Kidney (tissue), 14 donors: ENCODE data around the gene DCHS2. TPM values are rescaled to one million over a fixed set of nuclear protein-coding genes. Genes with fewer than 3 reads are reported as not detected.
A peak's percentile ranks its signal among the peaks of the same experiment; 100 is the strongest.

Experiments
- DNase-seq, 5 donors: peaks; one replicate each; pipeline ENCODE4 v3.0.0-alpha.2; 2013 to 2020
- FAIRE-seq: peaks from 2 replicates; lab custom pipeline; 2012; peaks lifted over from hg19 to GRCh38; lab: Jason Lieb, UNC
- H3K27ac ChIP-seq, 2 donors: one replicate each; pipeline ENCODE4 v1.7.0; 2013; ENCODE audit warnings: low read depth in 2 of 2, low read length in 2 of 2, inconsistent platforms in 1 of 2
- H3K27me3 ChIP-seq: one replicate; pipeline ENCODE4 v1.7.1; 2013; ENCODE audit warnings: low read length, inconsistent platforms; ENCODE audit not compliant: control insufficient read depth, insufficient read depth
- H3K36me3 ChIP-seq, 3 donors: one replicate each; pipeline versions ENCODE4 v1.7.0 to v1.7.1; 2013; ENCODE audit warnings: low read length in 3 of 3, control low read depth in 1 of 3, inconsistent platforms in 1 of 3; ENCODE audit not compliant: insufficient read depth in 3 of 3, control insufficient read depth in 2 of 3
- H3K4me1 ChIP-seq, 3 donors: one replicate each; pipeline versions ENCODE4 v1.7.0 to v1.7.1; 2013; ENCODE audit warnings: low read length in 3 of 3, inconsistent platforms in 1 of 3, low read depth in 1 of 3; ENCODE audit not compliant: control insufficient read depth in 2 of 3, insufficient read depth in 2 of 3
- H3K4me3 ChIP-seq, 3 donors: one replicate each; pipeline versions ENCODE4 v1.7.0 to v1.8.1; 2013; ENCODE audit warnings: low read length in 3 of 3, control low read depth in 1 of 3, inconsistent platforms in 1 of 3
- H3K9ac ChIP-seq, 3 donors: one replicate each; pipeline versions ENCODE4 v1.7.0 to v1.7.1; 2013; ENCODE audit warnings: low read length in 3 of 3, control low read depth in 1 of 3, inconsistent platforms in 1 of 3
- H3K9me3 ChIP-seq, 3 donors: one replicate each; pipeline versions ENCODE4 v1.7.0 to v1.7.1; 2013; ENCODE audit warnings: low read length in 3 of 3, control low read depth in 1 of 3, inconsistent platforms in 1 of 3; ENCODE audit not compliant: control insufficient read depth in 2 of 3, insufficient read depth in 1 of 3
- intact Hi-C: fragments of 100-400 bp; cut with DNase I; formaldehyde crosslinking; loops from one replicate; pipeline ENCODE4 v1.11.1; 2022
- polyA plus RNA-seq: library from polyadenylated mRNA; stranded (reverse); fragments of 350-450 nt; fragmentation: Illumina TruSeq; extraction: RNeasy Lipid Tissue Mini Kit (QIAGEN cat#74804); gene quantifications from one replicate; pipeline ENCODE4 v1.2.3, GENCODE V29; 2014; ENCODE audit warnings: low read depth, low replicate concordance; ENCODE audit not compliant: insufficient read depth
- total RNA-seq: library from RNA; stranded (reverse); fragmentation: NEBNext Ultra II Directional; extraction: Animal tissue kit (Norgen Biotek cat#: 25700); gene quantifications from one replicate; pipeline ENCODE4 v1.2.1, GENCODE V29; 2021
- TF ChIP-seq, protein P1 (sequence below): IDR thresholded peaks from 3 replicates; pipeline ENCODE4 v1.5.1; 2012; ENCODE audit warnings: mild to moderate bottlenecking, moderate library complexity, borderline replicate concordance; ENCODE audit not compliant: insufficient read depth; ENCODE audit errors: extremely low read depth
- donor health status: control.
- donor health status: control.
- donor health status: control.
- donor health status: control.
- donor health status: control.
- donor health status: DM: yes; HTN: yes; CAD: no.
- donor health status: Normal renal cell carcinoma (clear cell type).

The DCHS2 gene
- total and polyA plus RNA-seq, 2 donors from 2014 or later: 0.47 TPM; not detected in 1

DNA sequence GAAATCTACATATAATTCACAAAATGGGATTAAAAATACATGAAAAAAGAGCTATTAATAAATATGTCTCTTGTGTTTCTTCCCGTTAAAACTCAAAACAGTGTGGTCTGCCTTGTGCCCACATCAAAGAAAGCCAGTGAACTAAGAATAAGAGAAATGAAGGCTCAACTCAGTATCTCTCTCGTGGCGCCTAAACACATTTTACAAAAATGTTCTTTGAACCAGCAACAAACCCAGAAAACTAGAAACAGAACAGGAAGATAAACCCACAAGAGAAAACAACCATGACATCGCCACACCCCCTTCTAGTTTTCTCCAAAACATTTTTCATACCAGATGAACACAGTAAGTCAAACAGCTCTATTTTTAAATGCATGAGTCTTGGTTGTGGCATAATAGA lies 130.1 kb downstream of the DCHS2 start:
- DNase-seq (no peak), FAIRE-seq (no peak)
- Histone ChIP-seq H3K4me1 (no peaks in the 10 kb centered on the region), H3K27ac (no peak overlapping the region), H3K27me3 (no peaks in the 10 kb centered on the region), H3K36me3 (no peaks in the 10 kb centered on the region), H3K9ac (no peak overlapping the region), H3K9me3 (no peaks in the 10 kb centered on the region), H3K4me3 (no peak overlapping the region)
- TF ChIP-seq, protein P1, sequence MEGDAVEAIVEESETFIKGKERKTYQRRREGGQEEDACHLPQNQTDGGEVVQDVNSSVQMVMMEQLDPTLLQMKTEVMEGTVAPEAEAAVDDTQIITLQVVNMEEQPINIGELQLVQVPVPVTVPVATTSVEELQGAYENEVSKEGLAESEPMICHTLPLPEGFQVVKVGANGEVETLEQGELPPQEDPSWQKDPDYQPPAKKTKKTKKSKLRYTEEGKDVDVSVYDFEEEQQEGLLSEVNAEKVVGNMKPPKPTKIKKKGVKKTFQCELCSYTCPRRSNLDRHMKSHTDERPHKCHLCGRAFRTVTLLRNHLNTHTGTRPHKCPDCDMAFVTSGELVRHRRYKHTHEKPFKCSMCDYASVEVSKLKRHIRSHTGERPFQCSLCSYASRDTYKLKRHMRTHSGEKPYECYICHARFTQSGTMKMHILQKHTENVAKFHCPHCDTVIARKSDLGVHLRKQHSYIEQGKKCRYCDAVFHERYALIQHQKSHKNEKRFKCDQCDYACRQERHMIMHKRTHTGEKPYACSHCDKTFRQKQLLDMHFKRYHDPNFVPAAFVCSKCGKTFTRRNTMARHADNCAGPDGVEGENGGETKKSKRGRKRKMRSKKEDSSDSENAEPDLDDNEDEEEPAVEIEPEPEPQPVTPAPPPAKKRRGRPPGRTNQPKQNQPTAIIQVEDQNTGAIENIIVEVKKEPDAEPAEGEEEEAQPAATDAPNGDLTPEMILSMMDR: no peak
- intact Hi-C loops: no loop called here

DNA sequence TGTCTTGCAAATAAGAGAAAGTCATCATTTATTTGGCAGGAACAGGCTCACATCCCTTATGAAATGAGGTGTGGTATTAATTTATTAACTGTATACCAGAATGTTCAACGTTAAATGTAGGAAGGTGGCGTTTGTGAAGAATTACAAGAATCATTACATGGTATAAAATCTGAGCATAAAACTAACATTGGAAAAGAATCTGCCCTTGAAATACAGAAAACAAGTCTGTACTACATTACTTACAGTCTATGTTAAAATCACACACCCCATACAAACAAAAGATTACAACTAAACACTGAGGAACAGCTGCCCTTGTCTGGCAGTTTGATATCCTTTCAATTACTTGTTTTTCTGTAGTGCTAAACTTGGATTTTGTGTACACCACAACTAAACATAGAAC lies 131.1 kb downstream of the DCHS2 start:
- Histone ChIP-seq H3K4me3 (no peak overlapping the region), H3K27ac (no peak overlapping the region), H3K9me3 (no peaks in the 10 kb centered on the region), H3K36me3 (no peaks in the 10 kb centered on the region), H3K27me3 (no peaks in the 10 kb centered on the region), H3K9ac (no peak overlapping the region), H3K4me1 (no peaks in the 10 kb centered on the region)
- no peak for DNase-seq
- no peak for FAIRE-seq
- TF ChIP-seq, protein P1: no peak
- intact Hi-C loops: no loop called here

DNA sequence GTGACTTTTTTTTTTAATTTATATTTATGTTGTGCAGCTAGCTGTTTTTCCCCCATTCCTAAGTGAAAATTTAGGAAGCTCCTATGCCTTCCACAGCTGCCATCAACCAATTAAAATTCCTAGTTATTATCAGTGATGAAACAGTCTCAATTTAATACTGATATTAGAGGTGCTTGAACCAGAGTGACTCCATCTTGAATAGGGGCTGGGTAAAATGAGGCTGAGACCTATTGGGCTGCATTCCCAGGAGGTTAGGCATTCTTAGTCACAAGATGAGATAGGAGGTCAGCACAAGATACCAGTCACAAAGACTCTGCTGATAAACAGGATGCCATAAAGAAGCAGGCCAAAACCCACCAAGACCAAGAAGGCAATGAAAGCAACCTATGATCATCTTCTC lies 136.7 kb downstream of the DCHS2 start:
- intact Hi-C loops: no loop called here
- no peaks in the 10 kb centered on the region for H3K4me1 ChIP-seq
- FAIRE-seq (no peak), DNase-seq (no peak)
- TF ChIP-seq, protein P1: no peak
- no peaks in the 10 kb centered on the region for H3K9me3 ChIP-seq
- H3K4me3 ChIP-seq: no peak overlapping the region
- no peak overlapping the region for H3K9ac ChIP-seq
- no peaks in the 10 kb centered on the region for H3K36me3 ChIP-seq
- H3K27ac ChIP-seq: no peak overlapping the region
- H3K27me3 ChIP-seq: no peaks in the 10 kb centered on the region

DNA sequence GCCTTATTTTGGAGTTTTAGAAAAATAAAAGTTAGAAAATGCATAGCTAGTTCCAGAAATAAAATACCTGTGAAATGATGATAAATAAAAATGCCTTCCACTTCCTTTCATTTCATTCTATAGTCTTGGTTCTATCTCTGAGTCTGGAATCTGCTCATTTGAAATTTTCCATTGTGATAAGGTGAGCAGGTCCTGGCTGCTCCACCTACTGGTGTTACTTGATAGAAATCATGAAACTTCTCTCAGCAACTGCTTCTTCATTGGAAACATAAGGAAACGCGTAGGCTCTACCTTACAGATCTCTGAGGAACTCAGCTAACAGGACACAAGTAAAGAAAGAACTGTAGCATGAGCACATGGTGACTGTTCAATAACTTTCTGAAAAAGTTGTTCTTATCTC lies 141.8 kb downstream of the DCHS2 start:
- no peak overlapping the region for H3K4me3 ChIP-seq
- H3K36me3 ChIP-seq: no peaks in the 10 kb centered on the region
- peak in 2 of 5 donors; percentile 17 to 19 for DNase-seq
- H3K27ac ChIP-seq: no peak overlapping the region
- no peaks in the 10 kb centered on the region for H3K4me1 ChIP-seq
- no peaks in the 10 kb centered on the region for H3K27me3 ChIP-seq
- H3K9ac ChIP-seq: no peak overlapping the region
- FAIRE-seq: no peak
- TF ChIP-seq, protein P1: peak; percentile 25
- no peaks in the 10 kb centered on the region for H3K9me3 ChIP-seq
- intact Hi-C loops: no loop called here
